ENCODE results near the gene MYL10.

MYL10 gene

GRCh38 chr7:101626069-101626671 is 2.9 kb downstream of the MYL10 start:
- no peak overlapping the region for H3K4me3 ChIP-seq (ENCODE audit: low read depth in 1 of 5, low read length in 5 of 5)
- no peaks in the 10 kb centered on the region for H3K9me3 ChIP-seq (ENCODE audit: control insufficient read depth in 5 of 5, low read length in 5 of 5)
- H3K4me1 ChIP-seq (ENCODE audit: control insufficient read depth in 5 of 5, insufficient read depth in 5 of 5, low read length in 5 of 5), result peaks cover 0 to 8% (median 0%) of the 10 kb centered on the region in 5 donors
- H3K36me3 ChIP-seq (ENCODE audit: control insufficient read depth in 5 of 5, insufficient read depth in 5 of 5, low read length in 5 of 5), result no peaks in the 10 kb centered on the region
- peaks cover 21 to 37% (median 27%) of the 10 kb centered on the region in 5 donors for H3K27me3 ChIP-seq (ENCODE audit: control insufficient read depth in 5 of 5, insufficient read depth in 4 of 5, low read length in 5 of 5)
- no peak overlapping the region for H3K9ac ChIP-seq (ENCODE audit: low read length in 5 of 5)
- no peak overlapping the region for H3K27ac ChIP-seq (ENCODE audit: low read depth, low read length)

GRCh38 chr7:101625031-101625791 is 3.9 kb downstream of the MYL10 start:
- Histone ChIP-seq H3K27ac (ENCODE audit: low read depth, low read length) (no peak overlapping the region), H3K9me3 (ENCODE audit: control insufficient read depth in 5 of 5, low read length in 5 of 5) (no peaks in the 10 kb centered on the region), H3K36me3 (ENCODE audit: control insufficient read depth in 5 of 5, insufficient read depth in 5 of 5, low read length in 5 of 5) (no peaks in the 10 kb centered on the region), H3K27me3 (ENCODE audit: control insufficient read depth in 5 of 5, insufficient read depth in 4 of 5, low read length in 5 of 5) (peaks cover 20 to 34% (median 27%) of the 10 kb centered on the region in 5 donors), H3K4me3 (ENCODE audit: low read depth in 1 of 5, low read length in 5 of 5) (no peak overlapping the region), H3K4me1 (ENCODE audit: control insufficient read depth in 5 of 5, insufficient read depth in 5 of 5, low read length in 5 of 5) (peaks cover 0 to 8% (median 0%) of the 10 kb centered on the region in 5 donors), H3K9ac (ENCODE audit: low read length in 5 of 5) (no peak overlapping the region)

- peaks cover 0 to 8% (median 0%) of the 10 kb centered on the region in 5 donors for H3K4me1 ChIP-seq (ENCODE audit: control insufficient read depth in 5 of 5, insufficient read depth in 5 of 5, low read length in 5 of 5)
- no peak overlapping the region for H3K27ac ChIP-seq (ENCODE audit: low read depth, low read length)
- no peak overlapping the region for H3K4me3 ChIP-seq (ENCODE audit: low read depth in 1 of 5, low read length in 5 of 5)
- no peak overlapping the region for H3K9ac ChIP-seq (ENCODE audit: low read length in 5 of 5)
- no peaks in the 10 kb centered on the region for H3K9me3 ChIP-seq (ENCODE audit: control insufficient read depth in 5 of 5, low read length in 5 of 5)
- no peaks in the 10 kb centered on the region for H3K36me3 ChIP-seq (ENCODE audit: control insufficient read depth in 5 of 5, insufficient read depth in 5 of 5, low read length in 5 of 5)
- H3K27me3 ChIP-seq (ENCODE audit: control insufficient read depth in 5 of 5, insufficient read depth in 4 of 5, low read length in 5 of 5), result peaks cover 20 to 33% (median 27%) of the 10 kb centered on the region in 5 donors
These were observed 4.7 kb downstream of the MYL10 start for GRCh38 chr7:101624246-101625001.

GRCh38 chr7:101622609-101623173 is 6.4 kb downstream of the MYL10 start:
- peaks cover 18 to 37% (median 27%) of the 10 kb centered on the region in 5 donors for H3K27me3 ChIP-seq (ENCODE audit: control insufficient read depth in 5 of 5, insufficient read depth in 4 of 5, low read length in 5 of 5)
- H3K27ac ChIP-seq (ENCODE audit: low read depth, low read length), result no peak overlapping the region
- H3K9me3 ChIP-seq (ENCODE audit: control insufficient read depth in 5 of 5, low read length in 5 of 5), result no peaks in the 10 kb centered on the region
- H3K9ac ChIP-seq (ENCODE audit: low read length in 5 of 5), result no peak overlapping the region
- H3K4me3 ChIP-seq (ENCODE audit: low read depth in 1 of 5, low read length in 5 of 5), result no peak overlapping the region
- H3K4me1 ChIP-seq (ENCODE audit: control insufficient read depth in 5 of 5, insufficient read depth in 5 of 5, low read length in 5 of 5), result peaks cover 0 to 13% (median 0%) of the 10 kb centered on the region in 5 donors
- no peaks in the 10 kb centered on the region for H3K36me3 ChIP-seq (ENCODE audit: control insufficient read depth in 5 of 5, insufficient read depth in 5 of 5, low read length in 5 of 5)

GRCh38 chr7:101620991-101621390 is 8.1 kb downstream of the MYL10 start:
- H3K27ac ChIP-seq (ENCODE audit: low read depth, low read length), result no peak overlapping the region
- peaks cover 0 to 13% (median 0%) of the 10 kb centered on the region in 5 donors for H3K4me1 ChIP-seq (ENCODE audit: control insufficient read depth in 5 of 5, insufficient read depth in 5 of 5, low read length in 5 of 5)
- no peak overlapping the region for H3K4me3 ChIP-seq (ENCODE audit: low read depth in 1 of 5, low read length in 5 of 5)
- peaks cover 18 to 39% (median 21%) of the 10 kb centered on the region in 5 donors for H3K27me3 ChIP-seq (ENCODE audit: control insufficient read depth in 5 of 5, insufficient read depth in 4 of 5, low read length in 5 of 5)
- no peak overlapping the region for H3K9ac ChIP-seq (ENCODE audit: low read length in 5 of 5)
- no peaks in the 10 kb centered on the region for H3K9me3 ChIP-seq (ENCODE audit: control insufficient read depth in 5 of 5, low read length in 5 of 5)
- no peaks in the 10 kb centered on the region for H3K36me3 ChIP-seq (ENCODE audit: control insufficient read depth in 5 of 5, insufficient read depth in 5 of 5, low read length in 5 of 5)

GRCh38 chr7:101620395-101620794 is 8.7 kb downstream of the MYL10 start:
- Histone ChIP-seq H3K9ac (ENCODE audit: low read length in 5 of 5) (no peak overlapping the region), H3K4me3 (ENCODE audit: low read depth in 1 of 5, low read length in 5 of 5) (no peak overlapping the region), H3K27me3 (ENCODE audit: control insufficient read depth in 5 of 5, insufficient read depth in 4 of 5, low read length in 5 of 5) (peaks cover 19 to 35% (median 23%) of the 10 kb centered on the region in 5 donors), H3K9me3 (ENCODE audit: control insufficient read depth in 5 of 5, low read length in 5 of 5) (no peaks in the 10 kb centered on the region), H3K36me3 (ENCODE audit: control insufficient read depth in 5 of 5, insufficient read depth in 5 of 5, low read length in 5 of 5) (no peaks in the 10 kb centered on the region), H3K4me1 (ENCODE audit: control insufficient read depth in 5 of 5, insufficient read depth in 5 of 5, low read length in 5 of 5) (peaks cover 0 to 13% (median 0%) of the 10 kb centered on the region in 5 donors), H3K27ac (ENCODE audit: low read depth, low read length) (no peak overlapping the region)

- Histone ChIP-seq H3K27ac (ENCODE audit: low read depth, low read length) (no peak overlapping the region), H3K9me3 (ENCODE audit: control insufficient read depth in 5 of 5, low read length in 5 of 5) (no peaks in the 10 kb centered on the region), H3K36me3 (ENCODE audit: control insufficient read depth in 5 of 5, insufficient read depth in 5 of 5, low read length in 5 of 5) (no peaks in the 10 kb centered on the region), H3K9ac (ENCODE audit: low read length in 5 of 5) (no peak overlapping the region), H3K4me3 (ENCODE audit: low read depth in 1 of 5, low read length in 5 of 5) (no peak overlapping the region), H3K27me3 (ENCODE audit: control insufficient read depth in 5 of 5, insufficient read depth in 4 of 5, low read length in 5 of 5) (peaks cover 13 to 30% (median 26%) of the 10 kb centered on the region in 5 donors), H3K4me1 (ENCODE audit: control insufficient read depth in 5 of 5, insufficient read depth in 5 of 5, low read length in 5 of 5) (peaks cover 0 to 9% (median 6%) of the 10 kb centered on the region in 5 donors)
These were observed 10.2 kb downstream of the MYL10 start for GRCh38 chr7:101618916-101619315.

GRCh38 chr7:101618207-101618839 is 10.8 kb downstream of the MYL10 start:
- H3K4me3 ChIP-seq (ENCODE audit: low read depth in 1 of 5, low read length in 5 of 5), result no peak overlapping the region
- H3K27me3 ChIP-seq (ENCODE audit: control insufficient read depth in 5 of 5, insufficient read depth in 4 of 5, low read length in 5 of 5), result peaks cover 13 to 34% (median 29%) of the 10 kb centered on the region in 5 donors
- no peaks in the 10 kb centered on the region for H3K9me3 ChIP-seq (ENCODE audit: control insufficient read depth in 5 of 5, low read length in 5 of 5)
- no peak overlapping the region for H3K27ac ChIP-seq (ENCODE audit: low read depth, low read length)
- no peak overlapping the region for H3K9ac ChIP-seq (ENCODE audit: low read length in 5 of 5)
- no peaks in the 10 kb centered on the region for H3K36me3 ChIP-seq (ENCODE audit: control insufficient read depth in 5 of 5, insufficient read depth in 5 of 5, low read length in 5 of 5)
- H3K4me1 ChIP-seq (ENCODE audit: control insufficient read depth in 5 of 5, insufficient read depth in 5 of 5, low read length in 5 of 5), result peaks cover 0 to 9% (median 5%) of the 10 kb centered on the region in 5 donors

GRCh38 chr7:101617451-101618206 is 11.5 kb downstream of the MYL10 start:
- Histone ChIP-seq H3K4me3 (ENCODE audit: low read depth in 1 of 5, low read length in 5 of 5) (no peak overlapping the region), H3K4me1 (ENCODE audit: control insufficient read depth in 5 of 5, insufficient read depth in 5 of 5, low read length in 5 of 5) (peaks cover 0 to 9% (median 5%) of the 10 kb centered on the region in 5 donors), H3K27me3 (ENCODE audit: control insufficient read depth in 5 of 5, insufficient read depth in 4 of 5, low read length in 5 of 5) (peaks cover 11 to 36% (median 29%) of the 10 kb centered on the region in 5 donors), H3K36me3 (ENCODE audit: control insufficient read depth in 5 of 5, insufficient read depth in 5 of 5, low read length in 5 of 5) (no peaks in the 10 kb centered on the region), H3K27ac (ENCODE audit: low read depth, low read length) (no peak overlapping the region), H3K9ac (ENCODE audit: low read length in 5 of 5) (no peak overlapping the region), H3K9me3 (ENCODE audit: control insufficient read depth in 5 of 5, low read length in 5 of 5) (no peaks in the 10 kb centered on the region)
